ENCODE results near the gene TBXA2R. TPM values are rescaled to one million over a fixed set of nuclear protein-coding genes. Genes with fewer than 3 reads are reported as not detected.

The TBXA2R gene
- total and polyA plus RNA-seq, 12 donors = 1.6 to 4.0 (median 3.0) TPM

Other genes with a start within 250 kb of the TBXA2R start
- 100 to 1,000 TPM; 132 to 217 (median 161) TPM for gene NFIC, start 240.3 kb downstream of the TBXA2R start, total RNA-seq
- 100 to 1,000 TPM in 1 of 2 donors, 10 to 100 TPM in 1; 52.3 to 147 TPM for gene NFIC, start 240.3 kb downstream of the TBXA2R start, polyA plus RNA-seq
- gene SMIM24, start 126.3 kb downstream of the TBXA2R start, total RNA-seq = not detected
- not detected for gene SMIM24, start 126.3 kb downstream of the TBXA2R start, polyA plus RNA-seq
- gene SMIM44, start 123.4 kb downstream of the TBXA2R start, total RNA-seq = not detected
- not detected for gene SMIM44, start 123.4 kb downstream of the TBXA2R start, polyA plus RNA-seq
- gene DOHH, start 106.2 kb downstream of the TBXA2R start, total RNA-seq = 10 to 100 TPM in 5 of 10 donors, 1 to 10 TPM in 5; 7.2 to 14.9 (median 9.4) TPM
- 10 to 100 TPM; 13.2 to 30.4 TPM for gene DOHH, start 106.2 kb downstream of the TBXA2R start, polyA plus RNA-seq
- 10 to 100 TPM; 21.0 to 30.8 (median 27.1) TPM for gene FZR1, start 100.6 kb downstream of the TBXA2R start, total RNA-seq
- 10 to 100 TPM; 13.5 to 15.2 TPM for gene FZR1, start 100.6 kb downstream of the TBXA2R start, polyA plus RNA-seq
- 1 to 10 TPM in 2 of 10 donors, under 1 TPM in 8; 0.38 to 1.3 (median 0.79) TPM for gene TEKTIP1, start 67.7 kb downstream of the TBXA2R start, total RNA-seq
- under 1 TPM in 1 of 2 donors, not detected in 1; 0.09 TPM for gene TEKTIP1, start 67.7 kb downstream of the TBXA2R start, polyA plus RNA-seq
- 10 to 100 TPM; 11.6 to 41.3 (median 21.0) TPM for gene MFSD12, start 49.3 kb downstream of the TBXA2R start, total RNA-seq
- gene MFSD12, start 49.3 kb downstream of the TBXA2R start, polyA plus RNA-seq = 10 to 100 TPM; 24.3 to 43.2 TPM
- gene HMG20B, start 33.9 kb downstream of the TBXA2R start, total RNA-seq = 10 to 100 TPM; 19.5 to 49.3 (median 30.3) TPM
- 10 to 100 TPM; 65.2 to 73.3 TPM for gene HMG20B, start 33.9 kb downstream of the TBXA2R start, polyA plus RNA-seq
- gene GIPC3, start 21.4 kb downstream of the TBXA2R start, total RNA-seq = 1 to 10 TPM; 1.3 to 2.8 (median 2.1) TPM
- gene GIPC3, start 21.4 kb downstream of the TBXA2R start, polyA plus RNA-seq = 1 to 10 TPM in 1 of 2 donors, under 1 TPM in 1; 0.90 to 2.4 TPM
- gene CACTIN, start 19.9 kb upstream of the TBXA2R start, total RNA-seq = 10 to 100 TPM in 9 of 10 donors, 1 to 10 TPM in 1; 9.7 to 15.8 (median 12.1) TPM
- gene CACTIN, start 19.9 kb upstream of the TBXA2R start, polyA plus RNA-seq = 10 to 100 TPM; 15.8 to 17.6 TPM
- gene PIP5K1C, start 93.6 kb upstream of the TBXA2R start, total RNA-seq = 10 to 100 TPM; 28.2 to 46.6 (median 36.3) TPM
- 10 to 100 TPM; 18.3 to 18.9 TPM for gene PIP5K1C, start 93.6 kb upstream of the TBXA2R start, polyA plus RNA-seq
- under 1 TPM in 3 of 10 donors, not detected in 7; 0.15 to 0.49 (median 0.34) TPM for gene TJP3, start 101.5 kb upstream of the TBXA2R start, total RNA-seq
- under 1 TPM in 1 of 2 donors, not detected in 1; 0.06 TPM for gene TJP3, start 101.5 kb upstream of the TBXA2R start, polyA plus RNA-seq
- 10 to 100 TPM in 6 of 10 donors, 1 to 10 TPM in 4; 7.4 to 16.6 (median 10.7) TPM for gene APBA3, start 154.8 kb upstream of the TBXA2R start, total RNA-seq
- gene APBA3, start 154.8 kb upstream of the TBXA2R start, polyA plus RNA-seq = 10 to 100 TPM; 20.0 to 22.6 TPM
- gene MRPL54, start 155.8 kb upstream of the TBXA2R start, total RNA-seq = 10 to 100 TPM; 61.4 to 93.4 (median 67.0) TPM
- 100 to 1,000 TPM; 124 TPM for gene MRPL54, start 155.8 kb upstream of the TBXA2R start, polyA plus RNA-seq
- gene RAX2, start 165.4 kb upstream of the TBXA2R start, total RNA-seq = not detected
- gene RAX2, start 165.4 kb upstream of the TBXA2R start, polyA plus RNA-seq = not detected
- gene MATK, start 179.5 kb upstream of the TBXA2R start, total RNA-seq = 1 to 10 TPM in 1 of 10 donors, under 1 TPM in 9; 0.14 to 4.9 (median 0.44) TPM
- 1 to 10 TPM in 1 of 2 donors, under 1 TPM in 1; 0.97 to 1.2 TPM for gene MATK, start 179.5 kb upstream of the TBXA2R start, polyA plus RNA-seq

All from heart right ventricle (tissue), 12 donors.